DND-41 (cell line): ENCODE data around the gene ZKSCAN4.

Source experiments
- ATAC-seq: fragments of 200-7000 bp; cut with Tn5 transposase; 3 replicates; pipeline ENCODE4 v1.9.1; 2021; ENCODE audit warnings: low read depth; ENCODE audit not compliant: insufficient read depth
- DNase-seq: peaks from one replicate; pipeline ENCODE4 v3.0.0-alpha.2; 2020
- H2AFZ ChIP-seq: 2 replicates; pipeline ENCODE4 v1.6.0; 2012; ENCODE audit warnings: low read depth, low read length
- H3K27ac ChIP-seq: 2 replicates; pipeline ENCODE4 v1.5.1; 2012; ENCODE audit warnings: low read length, inconsistent platforms
- H3K27me3 ChIP-seq: fragments of 200-600 bp; sonication (generic); 2 replicates; pipeline ENCODE4 v1.6.0; 2012; ENCODE audit warnings: low read length, mild to moderate bottlenecking, inconsistent platforms; ENCODE audit not compliant: insufficient read depth, poor library complexity
- H3K36me3 ChIP-seq: 2 replicates; pipeline ENCODE4 v1.5.1; 2012; ENCODE audit warnings: low read length, inconsistent platforms; ENCODE audit not compliant: insufficient read depth
- H3K4me1 ChIP-seq: 2 replicates; pipeline ENCODE4 v1.5.1; 2012; ENCODE audit warnings: mild to moderate bottlenecking, low read length; ENCODE audit not compliant: insufficient read depth
- H3K4me2 ChIP-seq: 2 replicates; pipeline ENCODE4 v1.6.0; 2012; ENCODE audit warnings: mild to moderate bottlenecking, moderate library complexity, low read length, inconsistent platforms; ENCODE audit not compliant: insufficient read depth
- H3K4me3 ChIP-seq, 2 experiments: fragments of 200-600 bp in 1 of 2; shearing (Covaris generic) in 1 of 2; 2 replicates each; pipeline ENCODE4 v1.5.1; 2012 to 2016; ENCODE audit warnings: inconsistent platforms in 2 of 2, low read length in 2 of 2, mild to moderate bottlenecking in 2 of 2, low read depth in 1 of 2, moderate library complexity in 1 of 2
- H3K79me2 ChIP-seq: 2 replicates; pipeline ENCODE4 v1.6.0; 2012; ENCODE audit warnings: low read length, inconsistent platforms; ENCODE audit not compliant: insufficient read depth
- H3K9ac ChIP-seq: 2 replicates; pipeline ENCODE4 v1.6.0; 2012; ENCODE audit warnings: low read depth, mild to moderate bottlenecking, inconsistent platforms, low read length, moderate library complexity
- H3K9me3 ChIP-seq: 2 replicates; pipeline ENCODE4 v1.5.1; 2012; ENCODE audit warnings: low read length, moderate library complexity, mild to moderate bottlenecking, inconsistent platforms; ENCODE audit not compliant: insufficient read depth, severe bottlenecking
- H4K20me1 ChIP-seq: 2 replicates; pipeline ENCODE4 v1.6.0; 2012; ENCODE audit warnings: low read length; ENCODE audit not compliant: insufficient read depth
- EZH2 ChIP-seq: IDR thresholded peaks from 3 replicates; pipeline ENCODE4 v1.6.1; 2012; ENCODE audit warnings: borderline replicate concordance, low read depth, mild to moderate bottlenecking, moderate library complexity, low read length, inconsistent platforms; ENCODE audit not compliant: severe bottlenecking
- TF ChIP-seq, protein P1 (sequence below): IDR thresholded peaks from 2 replicates; pipeline ENCODE4 v1.5.1; 2012; ENCODE audit warnings: borderline replicate concordance, low read length, moderate library complexity, mild to moderate bottlenecking; ENCODE audit not compliant: poor library complexity, severe bottlenecking; ENCODE audit errors: extremely low read depth

The ZKSCAN4 gene

DNA sequence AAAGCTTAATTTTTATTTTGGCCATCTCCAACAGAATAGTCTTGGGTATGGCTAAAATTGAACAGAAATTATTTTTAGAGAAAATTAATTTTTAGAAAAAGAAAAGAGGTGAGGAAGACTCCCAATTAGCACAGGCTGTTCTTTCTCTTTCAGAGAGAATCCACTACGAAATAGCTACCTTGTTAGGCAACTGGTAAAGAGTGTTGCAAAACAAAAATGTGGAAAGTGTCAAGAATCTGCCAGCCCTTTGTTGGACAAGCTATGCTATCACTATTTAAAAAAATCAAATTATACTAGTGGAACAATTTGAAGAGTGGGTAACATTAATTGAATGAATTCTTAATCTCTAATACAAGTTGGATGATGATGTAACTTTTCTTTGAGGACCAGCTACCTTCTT lies 46.2 kb downstream of the ZKSCAN4 start:
- no peak for DNase-seq
- Histone ChIP-seq H3K36me3 (no peaks in the 10 kb centered on the region), H3K4me1 (0 out of 2 replicates have a peak, but pooled peaks cover 4% of the 10 kb centered on the region), H3K9me3 (no peaks in the 10 kb centered on the region), H3K79me2 (no peaks in the 10 kb centered on the region), H4K20me1 (no peaks in the 10 kb centered on the region), H3K9ac (no peak overlapping the region), H3K4me2 (no peak overlapping the region), H3K4me3 (no peak overlapping the region), H3K27me3 (peaks cover 5% of the 10 kb centered on the region), H2AFZ (no peak overlapping the region), H3K27ac (no peak overlapping the region)
- no peak for TF ChIP-seq EZH2
- TF ChIP-seq, protein P1, sequence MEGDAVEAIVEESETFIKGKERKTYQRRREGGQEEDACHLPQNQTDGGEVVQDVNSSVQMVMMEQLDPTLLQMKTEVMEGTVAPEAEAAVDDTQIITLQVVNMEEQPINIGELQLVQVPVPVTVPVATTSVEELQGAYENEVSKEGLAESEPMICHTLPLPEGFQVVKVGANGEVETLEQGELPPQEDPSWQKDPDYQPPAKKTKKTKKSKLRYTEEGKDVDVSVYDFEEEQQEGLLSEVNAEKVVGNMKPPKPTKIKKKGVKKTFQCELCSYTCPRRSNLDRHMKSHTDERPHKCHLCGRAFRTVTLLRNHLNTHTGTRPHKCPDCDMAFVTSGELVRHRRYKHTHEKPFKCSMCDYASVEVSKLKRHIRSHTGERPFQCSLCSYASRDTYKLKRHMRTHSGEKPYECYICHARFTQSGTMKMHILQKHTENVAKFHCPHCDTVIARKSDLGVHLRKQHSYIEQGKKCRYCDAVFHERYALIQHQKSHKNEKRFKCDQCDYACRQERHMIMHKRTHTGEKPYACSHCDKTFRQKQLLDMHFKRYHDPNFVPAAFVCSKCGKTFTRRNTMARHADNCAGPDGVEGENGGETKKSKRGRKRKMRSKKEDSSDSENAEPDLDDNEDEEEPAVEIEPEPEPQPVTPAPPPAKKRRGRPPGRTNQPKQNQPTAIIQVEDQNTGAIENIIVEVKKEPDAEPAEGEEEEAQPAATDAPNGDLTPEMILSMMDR: no peak
- no peak for ATAC-seq

DNA sequence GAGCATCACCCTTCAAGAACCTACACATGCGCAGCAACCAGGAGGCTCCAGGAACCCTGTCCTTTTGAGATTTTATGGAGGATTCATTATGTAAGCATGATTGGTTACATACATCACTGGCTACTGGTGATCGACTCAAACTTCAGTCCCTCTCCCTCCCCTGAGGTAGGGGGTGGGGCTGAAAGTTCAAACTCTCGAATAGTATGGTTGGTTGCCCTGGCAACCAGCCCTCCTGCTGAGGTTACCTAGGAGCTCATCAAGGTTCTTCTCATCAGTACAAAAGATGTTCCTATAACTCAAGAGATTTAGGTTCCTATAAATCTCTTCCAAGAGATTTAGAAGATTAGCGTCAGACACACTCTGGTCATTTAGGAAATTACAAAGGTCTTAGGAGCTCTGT lies 48.9 kb downstream of the ZKSCAN4 start:
- Histone ChIP-seq H3K4me3 (no peak overlapping the region), H4K20me1 (no peaks in the 10 kb centered on the region), H3K79me2 (no peaks in the 10 kb centered on the region), H3K36me3 (no peaks in the 10 kb centered on the region), H3K4me2 (no peak overlapping the region), H3K4me1 (0 out of 2 replicates have a peak, but pooled peaks cover 4% of the 10 kb centered on the region), H3K27me3 (no peaks in the 10 kb centered on the region), H2AFZ (no peak overlapping the region), H3K27ac (no peak overlapping the region), H3K9ac (no peak overlapping the region), H3K9me3 (peaks cover 4% of the 10 kb centered on the region)
- TF ChIP-seq, protein P1: no peak
- TF ChIP-seq EZH2: no peak
- no peak for DNase-seq
- ATAC-seq: no peak

DNA sequence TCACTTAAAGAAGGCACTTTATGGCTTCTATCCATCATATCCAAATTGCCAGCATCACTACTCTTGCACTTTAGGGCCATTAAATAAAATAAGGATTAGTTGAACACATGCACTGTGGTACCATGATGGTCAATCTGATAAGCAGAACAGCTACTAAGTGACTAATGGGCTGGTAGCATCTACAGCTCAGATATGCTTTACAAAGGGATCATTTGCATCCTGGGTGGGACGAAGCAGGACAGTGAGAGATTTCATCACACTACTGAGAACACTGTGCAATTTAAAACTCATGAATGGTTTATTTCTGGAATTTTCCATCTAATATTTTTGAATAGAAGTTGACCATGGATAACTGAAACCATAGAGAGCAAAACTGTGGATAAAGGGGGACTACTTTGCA lies 52.0 kb downstream of the ZKSCAN4 start:
- H3K4me3 ChIP-seq: no peak overlapping the region
- H3K9me3 ChIP-seq: peaks cover 4% of the 10 kb centered on the region
- no peaks in the 10 kb centered on the region for H3K79me2 ChIP-seq
- H3K4me2 ChIP-seq: no peak overlapping the region
- no peak overlapping the region for H2AFZ ChIP-seq
- no peaks in the 10 kb centered on the region for H3K36me3 ChIP-seq
- 0 out of 2 replicates have a peak, but pooled peaks cover 4% of the 10 kb centered on the region for H3K4me1 ChIP-seq
- TF ChIP-seq, protein P1: no peak
- TF ChIP-seq EZH2: no peak
- H4K20me1 ChIP-seq: no peaks in the 10 kb centered on the region
- no peak for ATAC-seq
- no peak overlapping the region for H3K9ac ChIP-seq
- H3K27me3 ChIP-seq: no peaks in the 10 kb centered on the region
- DNase-seq: no peak
- H3K27ac ChIP-seq: no peak overlapping the region
